Measurements from ENCODE around the gene ADAP1.
A peak's percentile ranks its signal among the peaks of the same experiment; 100 is the strongest.

The ADAP1 gene

GRCh38 chr7:923108-924041 lies 31.1 kb downstream of the ADAP1 start:
- Histone ChIP-seq H3K4me3 (ENCODE audit: low read length) (no peak overlapping the region), H3K36me3 (ENCODE audit: control insufficient read depth, insufficient read depth, low read length) (peaks cover under 1% of the 10 kb centered on the region), H3K9me3 (ENCODE audit: control insufficient read depth, low read length) (no peaks in the 10 kb centered on the region), H3K9ac (ENCODE audit: low read length) (peak overlapping the region; percentile 50), H3K27me3 (ENCODE audit: control insufficient read depth, insufficient read depth, low read length) (no peaks in the 10 kb centered on the region), H3K4me1 (ENCODE audit: control insufficient read depth, insufficient read depth, low read length) (peaks cover 74% of the 10 kb centered on the region)

- no peak overlapping the region for H3K4me3 ChIP-seq (ENCODE audit: low read length)
- H3K4me1 ChIP-seq (ENCODE audit: control insufficient read depth, insufficient read depth, low read length) = peaks cover 66% of the 10 kb centered on the region
- H3K9me3 ChIP-seq (ENCODE audit: control insufficient read depth, low read length) = no peaks in the 10 kb centered on the region
- peak overlapping the region; percentile 50 for H3K9ac ChIP-seq (ENCODE audit: low read length)
- H3K27me3 ChIP-seq (ENCODE audit: control insufficient read depth, insufficient read depth, low read length) = no peaks in the 10 kb centered on the region
- no peaks in the 10 kb centered on the region for H3K36me3 ChIP-seq (ENCODE audit: control insufficient read depth, insufficient read depth, low read length)
Observed at GRCh38 chr7:922334-923107, 32.0 kb downstream of the ADAP1 start.

GRCh38 chr7:921581-922333 lies 32.7 kb downstream of the ADAP1 start:
- H3K9ac ChIP-seq (ENCODE audit: low read length) = peak overlapping the region; percentile 28
- no peaks in the 10 kb centered on the region for H3K27me3 ChIP-seq (ENCODE audit: control insufficient read depth, insufficient read depth, low read length)
- H3K4me1 ChIP-seq (ENCODE audit: control insufficient read depth, insufficient read depth, low read length) = peaks cover 58% of the 10 kb centered on the region
- H3K9me3 ChIP-seq (ENCODE audit: control insufficient read depth, low read length) = no peaks in the 10 kb centered on the region
- H3K4me3 ChIP-seq (ENCODE audit: low read length) = no peak overlapping the region
- H3K36me3 ChIP-seq (ENCODE audit: control insufficient read depth, insufficient read depth, low read length) = no peaks in the 10 kb centered on the region

GRCh38 chr7:921071-921461 lies 33.4 kb downstream of the ADAP1 start:
- Histone ChIP-seq H3K9ac (ENCODE audit: low read length) (no peak overlapping the region), H3K4me1 (ENCODE audit: control insufficient read depth, insufficient read depth, low read length) (peaks cover 58% of the 10 kb centered on the region), H3K27me3 (ENCODE audit: control insufficient read depth, insufficient read depth, low read length) (no peaks in the 10 kb centered on the region), H3K4me3 (ENCODE audit: low read length) (no peak overlapping the region), H3K9me3 (ENCODE audit: control insufficient read depth, low read length) (no peaks in the 10 kb centered on the region), H3K36me3 (ENCODE audit: control insufficient read depth, insufficient read depth, low read length) (no peaks in the 10 kb centered on the region)

- H3K9ac ChIP-seq (ENCODE audit: low read length) = no peak overlapping the region
- peaks cover 56% of the 10 kb centered on the region for H3K4me1 ChIP-seq (ENCODE audit: control insufficient read depth, insufficient read depth, low read length)
- H3K4me3 ChIP-seq (ENCODE audit: low read length) = no peak overlapping the region
Observed at GRCh38 chr7:920351-921070, 34.0 kb downstream of the ADAP1 start.

GRCh38 chr7:919924-920341 lies 34.5 kb downstream of the ADAP1 start:
- Histone ChIP-seq H3K4me3 (ENCODE audit: low read length) (no peak overlapping the region), H3K4me1 (ENCODE audit: control insufficient read depth, insufficient read depth, low read length) (peaks cover 56% of the 10 kb centered on the region), H3K36me3 (ENCODE audit: control insufficient read depth, insufficient read depth, low read length) (no peaks in the 10 kb centered on the region), H3K9me3 (ENCODE audit: control insufficient read depth, low read length) (no peaks in the 10 kb centered on the region), H3K27me3 (ENCODE audit: control insufficient read depth, insufficient read depth, low read length) (no peaks in the 10 kb centered on the region), H3K9ac (ENCODE audit: low read length) (no peak overlapping the region)

More at GRCh38 chr7:920351-921070, 34.0 kb downstream of the ADAP1 start:
- H3K9me3 ChIP-seq (ENCODE audit: control insufficient read depth, low read length) = no peaks in the 10 kb centered on the region
- no peaks in the 10 kb centered on the region for H3K36me3 ChIP-seq (ENCODE audit: control insufficient read depth, insufficient read depth, low read length)
- no peaks in the 10 kb centered on the region for H3K27me3 ChIP-seq (ENCODE audit: control insufficient read depth, insufficient read depth, low read length)

- peaks cover 59% of the 10 kb centered on the region for H3K4me1 ChIP-seq (ENCODE audit: control insufficient read depth, insufficient read depth, low read length)
- no peak overlapping the region for H3K4me3 ChIP-seq (ENCODE audit: low read length)
- H3K9ac ChIP-seq (ENCODE audit: low read length) = no peak overlapping the region
- no peaks in the 10 kb centered on the region for H3K9me3 ChIP-seq (ENCODE audit: control insufficient read depth, low read length)
- no peaks in the 10 kb centered on the region for H3K36me3 ChIP-seq (ENCODE audit: control insufficient read depth, insufficient read depth, low read length)
- H3K27me3 ChIP-seq (ENCODE audit: control insufficient read depth, insufficient read depth, low read length) = no peaks in the 10 kb centered on the region
Observed at GRCh38 chr7:919114-919442, 35.4 kb downstream of the ADAP1 start.

- peaks cover 61% of the 10 kb centered on the region for H3K4me1 ChIP-seq (ENCODE audit: control insufficient read depth, insufficient read depth, low read length)
- H3K9me3 ChIP-seq (ENCODE audit: control insufficient read depth, low read length) = no peaks in the 10 kb centered on the region
- no peaks in the 10 kb centered on the region for H3K36me3 ChIP-seq (ENCODE audit: control insufficient read depth, insufficient read depth, low read length)
- no peak overlapping the region for H3K9ac ChIP-seq (ENCODE audit: low read length)
- no peaks in the 10 kb centered on the region for H3K27me3 ChIP-seq (ENCODE audit: control insufficient read depth, insufficient read depth, low read length)
- H3K4me3 ChIP-seq (ENCODE audit: low read length) = no peak overlapping the region
Observed at GRCh38 chr7:918441-919113, 35.9 kb downstream of the ADAP1 start.

GRCh38 chr7:918118-918425 lies 36.4 kb downstream of the ADAP1 start:
- peaks cover 58% of the 10 kb centered on the region for H3K4me1 ChIP-seq (ENCODE audit: control insufficient read depth, insufficient read depth, low read length)
- no peak overlapping the region for H3K9ac ChIP-seq (ENCODE audit: low read length)
- H3K9me3 ChIP-seq (ENCODE audit: control insufficient read depth, low read length) = no peaks in the 10 kb centered on the region
- H3K4me3 ChIP-seq (ENCODE audit: low read length) = no peak overlapping the region
- no peaks in the 10 kb centered on the region for H3K36me3 ChIP-seq (ENCODE audit: control insufficient read depth, insufficient read depth, low read length)
- H3K27me3 ChIP-seq (ENCODE audit: control insufficient read depth, insufficient read depth, low read length) = no peaks in the 10 kb centered on the region

GRCh38 chr7:917255-918117 lies 37.0 kb downstream of the ADAP1 start:
- H3K9ac ChIP-seq (ENCODE audit: low read length) = no peak overlapping the region
- H3K36me3 ChIP-seq (ENCODE audit: control insufficient read depth, insufficient read depth, low read length) = no peaks in the 10 kb centered on the region
- peaks cover 53% of the 10 kb centered on the region for H3K4me1 ChIP-seq (ENCODE audit: control insufficient read depth, insufficient read depth, low read length)
- no peaks in the 10 kb centered on the region for H3K27me3 ChIP-seq (ENCODE audit: control insufficient read depth, insufficient read depth, low read length)
- H3K9me3 ChIP-seq (ENCODE audit: control insufficient read depth, low read length) = no peaks in the 10 kb centered on the region
- H3K4me3 ChIP-seq (ENCODE audit: low read length) = no peak overlapping the region
